PC-3 (cell line): ENCODE data around the gene CENPV.

Experiments
- EZH2 ChIP-seq: fragments of 300-600 bp; sonication (generic); IDR thresholded peaks from one replicate; pipeline ENCODE4 v1.6.1; 2017; ENCODE audit warnings: antibody characterized with exemption, mild to moderate bottlenecking, low read length; ENCODE audit not compliant: unreplicated experiment
- EZH2phosphoT487 ChIP-seq: fragments of 300-600 bp; sonication (generic); IDR thresholded peaks from 2 replicates; pipeline ENCODE4 v1.6.1; 2018; ENCODE audit warnings: mild to moderate bottlenecking, antibody characterized with exemption, low read length, borderline replicate concordance
- TF ChIP-seq, protein P1 (sequence below): fragments of 300-600 bp; sonication (generic); conservative IDR thresholded peaks from 2 replicates; pipeline ENCODE4 v1.5.1; 2017; ENCODE audit warnings: antibody characterized with exemption, low read depth, mild to moderate bottlenecking, low read length

DNA sequence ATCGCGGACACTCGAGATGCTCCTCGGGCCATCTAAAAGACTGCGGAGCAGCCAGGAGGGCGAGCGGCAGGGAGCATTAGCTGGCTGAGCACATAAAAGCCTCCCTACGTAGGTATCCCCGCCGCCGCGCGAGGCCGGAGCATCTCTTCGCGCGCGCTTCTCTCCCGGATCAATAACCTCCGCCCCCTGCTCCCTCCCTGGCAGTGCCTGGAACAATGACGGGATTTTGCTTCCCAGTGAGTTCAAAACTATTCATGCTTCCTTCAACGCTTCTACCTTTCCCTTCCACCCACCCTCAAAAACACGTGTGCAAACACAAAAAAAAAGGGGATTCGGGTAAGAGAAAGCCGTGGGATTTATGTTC lies 984 bp downstream of the CENPV start:
- TF ChIP-seq EZH2 (no peak), EZH2phosphoT487 (no peak)
- TF ChIP-seq, protein P1, sequence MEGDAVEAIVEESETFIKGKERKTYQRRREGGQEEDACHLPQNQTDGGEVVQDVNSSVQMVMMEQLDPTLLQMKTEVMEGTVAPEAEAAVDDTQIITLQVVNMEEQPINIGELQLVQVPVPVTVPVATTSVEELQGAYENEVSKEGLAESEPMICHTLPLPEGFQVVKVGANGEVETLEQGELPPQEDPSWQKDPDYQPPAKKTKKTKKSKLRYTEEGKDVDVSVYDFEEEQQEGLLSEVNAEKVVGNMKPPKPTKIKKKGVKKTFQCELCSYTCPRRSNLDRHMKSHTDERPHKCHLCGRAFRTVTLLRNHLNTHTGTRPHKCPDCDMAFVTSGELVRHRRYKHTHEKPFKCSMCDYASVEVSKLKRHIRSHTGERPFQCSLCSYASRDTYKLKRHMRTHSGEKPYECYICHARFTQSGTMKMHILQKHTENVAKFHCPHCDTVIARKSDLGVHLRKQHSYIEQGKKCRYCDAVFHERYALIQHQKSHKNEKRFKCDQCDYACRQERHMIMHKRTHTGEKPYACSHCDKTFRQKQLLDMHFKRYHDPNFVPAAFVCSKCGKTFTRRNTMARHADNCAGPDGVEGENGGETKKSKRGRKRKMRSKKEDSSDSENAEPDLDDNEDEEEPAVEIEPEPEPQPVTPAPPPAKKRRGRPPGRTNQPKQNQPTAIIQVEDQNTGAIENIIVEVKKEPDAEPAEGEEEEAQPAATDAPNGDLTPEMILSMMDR, result no peak
